Purkinje cell (primary cell): Measurements from ENCODE around the gene ATP1B1. TPM values are rescaled to one million over a fixed set of nuclear protein-coding genes. Genes with fewer than 3 reads are reported as not detected.

Source experiments
- polyA plus RNA-seq: library from polyadenylated mRNA; unstranded; fragments of >200 nt; fragmentation: Nextera tagmentation; gene quantifications from 2 replicates; pipeline ENCODE4 v1.2.1, GENCODE V29; 2014

The ATP1B1 gene
- polyA plus RNA-seq = 4,037 and 4,569 TPM in 2 replicates

DNA sequence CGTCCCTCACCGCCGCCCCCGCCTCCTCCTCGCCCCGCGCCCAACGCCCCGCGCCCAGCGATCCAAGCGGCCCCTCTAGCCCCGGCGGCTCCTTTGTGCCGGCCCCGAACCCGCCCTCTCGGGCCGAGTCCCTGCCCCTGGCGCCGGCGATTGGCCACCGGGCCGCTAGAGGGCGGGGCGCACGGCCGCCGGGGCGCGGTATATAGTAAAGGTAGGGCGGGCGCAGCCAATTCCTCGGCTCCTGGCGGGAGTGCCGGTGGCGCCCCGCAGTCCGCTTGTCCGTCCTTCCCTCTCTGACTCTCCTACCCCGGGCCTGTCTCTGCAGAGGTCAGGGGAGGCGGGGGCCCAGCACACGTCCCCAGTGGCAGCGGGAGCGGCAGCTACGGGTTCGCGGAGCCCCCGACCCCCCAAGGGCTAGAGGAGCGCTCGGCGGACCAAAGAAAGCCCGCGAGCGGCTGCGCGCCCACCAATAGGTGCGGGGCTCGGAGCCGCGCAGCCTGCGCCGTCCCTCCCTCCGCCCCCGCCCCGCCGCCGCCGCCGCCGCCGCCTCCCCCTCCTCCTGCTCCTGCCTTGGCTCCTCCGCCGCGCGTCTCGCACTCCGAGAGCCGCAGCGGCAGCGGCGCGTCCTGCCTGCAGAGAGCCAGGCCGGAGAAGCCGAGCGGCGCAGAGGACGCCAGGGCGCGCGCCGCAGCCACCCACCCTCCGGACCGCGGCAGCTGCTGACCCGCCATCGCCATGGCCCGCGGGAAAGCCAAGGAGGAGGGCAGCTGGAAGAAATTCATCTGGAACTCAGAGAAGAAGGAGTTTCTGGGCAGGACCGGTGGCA is at the start of gene ATP1B1:
ATP1B1 (plus strand) TSS at position 596 of the 826 bp plus-strand sequence; CDS start at position 736, 140 bp downstream.

